GM10266 (cell line): ENCODE data around the gene THSD4.
A peak's percentile ranks its signal among the peaks of the same experiment; 100 is the strongest.

ENCODE experiments used
- DNase-seq: peaks from one replicate; pipeline ENCODE4 v3.0.0; 2012; ENCODE audit errors: extremely low spot score
- TF ChIP-seq, protein P1 (sequence below): IDR thresholded peaks from 2 replicates; pipeline ENCODE4 v1.5.1; 2012; ENCODE audit warnings: mild to moderate bottlenecking, low read depth; ENCODE audit not compliant: control insufficient read depth, insufficient read depth; ENCODE audit errors: missing control alignments

The THSD4 gene

DNA sequence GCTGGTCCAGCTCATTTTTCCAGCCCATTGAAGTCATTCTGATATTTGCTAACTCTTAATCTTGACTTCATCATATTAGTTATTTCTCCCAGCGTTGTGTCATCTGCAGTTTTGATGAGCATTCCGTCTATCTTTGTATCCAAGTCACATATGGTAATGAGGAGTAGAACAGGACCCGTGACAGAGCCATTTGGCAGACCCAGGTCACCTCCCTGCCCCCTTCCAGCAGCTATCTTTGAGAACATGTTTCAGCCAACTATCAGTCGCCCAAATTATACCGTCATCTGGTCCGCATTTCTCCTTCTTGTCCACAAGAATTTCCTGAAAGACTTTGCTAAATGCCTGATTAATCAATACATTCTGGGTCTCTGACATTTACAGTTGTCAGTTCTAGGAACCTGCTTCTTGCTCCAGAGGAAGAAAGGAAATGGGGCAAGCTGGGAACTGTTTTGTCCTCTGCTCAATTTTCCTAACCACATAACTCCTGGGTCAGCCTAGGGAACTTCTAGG lies 347.9 kb downstream of the THSD4 start:
- no peak for DNase-seq
- TF ChIP-seq, protein P1, sequence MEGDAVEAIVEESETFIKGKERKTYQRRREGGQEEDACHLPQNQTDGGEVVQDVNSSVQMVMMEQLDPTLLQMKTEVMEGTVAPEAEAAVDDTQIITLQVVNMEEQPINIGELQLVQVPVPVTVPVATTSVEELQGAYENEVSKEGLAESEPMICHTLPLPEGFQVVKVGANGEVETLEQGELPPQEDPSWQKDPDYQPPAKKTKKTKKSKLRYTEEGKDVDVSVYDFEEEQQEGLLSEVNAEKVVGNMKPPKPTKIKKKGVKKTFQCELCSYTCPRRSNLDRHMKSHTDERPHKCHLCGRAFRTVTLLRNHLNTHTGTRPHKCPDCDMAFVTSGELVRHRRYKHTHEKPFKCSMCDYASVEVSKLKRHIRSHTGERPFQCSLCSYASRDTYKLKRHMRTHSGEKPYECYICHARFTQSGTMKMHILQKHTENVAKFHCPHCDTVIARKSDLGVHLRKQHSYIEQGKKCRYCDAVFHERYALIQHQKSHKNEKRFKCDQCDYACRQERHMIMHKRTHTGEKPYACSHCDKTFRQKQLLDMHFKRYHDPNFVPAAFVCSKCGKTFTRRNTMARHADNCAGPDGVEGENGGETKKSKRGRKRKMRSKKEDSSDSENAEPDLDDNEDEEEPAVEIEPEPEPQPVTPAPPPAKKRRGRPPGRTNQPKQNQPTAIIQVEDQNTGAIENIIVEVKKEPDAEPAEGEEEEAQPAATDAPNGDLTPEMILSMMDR, result no peak

DNA sequence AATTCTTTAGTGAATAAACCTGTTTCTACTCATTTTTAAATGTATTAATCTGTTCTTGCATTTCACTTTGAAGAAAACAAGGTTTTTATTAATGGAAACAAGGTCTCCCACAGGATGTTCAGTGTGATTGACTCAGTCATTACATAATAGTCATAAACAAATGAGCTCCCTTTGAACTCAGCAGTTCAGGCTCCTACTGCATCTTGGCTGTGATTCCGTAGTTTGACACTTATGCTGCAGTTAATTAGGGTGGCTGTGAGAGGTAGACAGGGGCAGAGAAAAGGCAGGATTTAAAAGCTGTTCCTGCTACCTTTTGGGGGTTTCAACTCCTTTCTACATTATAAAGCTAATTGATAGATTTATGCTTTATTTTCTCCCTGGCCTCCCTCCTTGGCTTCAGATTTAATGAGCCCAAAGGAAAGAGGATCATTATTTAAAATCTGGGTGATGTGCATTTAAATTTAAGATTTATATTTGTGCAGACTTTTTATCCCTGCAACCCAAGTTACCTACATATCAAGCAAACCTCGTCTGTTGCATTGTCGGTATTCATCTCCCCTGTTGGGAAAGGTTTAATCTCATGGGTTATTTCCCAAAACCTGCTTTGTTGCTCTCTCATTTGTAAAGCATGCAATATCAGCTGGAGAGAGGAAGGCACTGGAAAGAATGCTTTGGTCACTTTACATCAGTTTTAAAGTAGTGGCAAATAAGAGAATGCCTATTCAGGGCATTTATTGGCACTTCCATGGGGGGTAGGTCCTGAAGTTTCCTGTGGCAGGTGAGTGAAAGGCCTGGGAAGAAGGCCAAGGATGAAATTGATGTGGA lies 350.1 kb downstream of the THSD4 start:
- no peak for DNase-seq

DNA sequence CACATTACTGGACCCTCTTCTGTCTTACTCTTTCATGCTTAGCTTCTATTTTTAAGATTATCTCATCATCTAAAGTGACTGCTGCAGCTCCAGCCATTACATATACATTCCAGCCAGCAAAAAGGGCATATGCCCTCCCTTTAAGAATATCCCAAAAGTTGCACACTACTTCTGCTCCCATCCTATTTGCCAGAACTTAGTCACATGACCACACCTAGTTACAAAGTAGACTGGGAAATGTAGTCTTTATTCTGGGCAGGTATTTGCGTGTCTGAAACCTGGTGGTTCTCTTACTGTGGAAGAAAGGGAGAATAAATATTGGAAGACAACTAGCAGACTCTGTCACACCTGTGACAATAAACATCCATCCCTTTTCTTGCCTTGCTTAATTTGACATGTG lies 353.4 kb downstream of the THSD4 start:
- DNase-seq, result no peak
- TF ChIP-seq, protein P1, result no peak

More for the DNA sequence above, 350.1 kb downstream of the THSD4 start:
- TF ChIP-seq, protein P1, result no peak

DNA sequence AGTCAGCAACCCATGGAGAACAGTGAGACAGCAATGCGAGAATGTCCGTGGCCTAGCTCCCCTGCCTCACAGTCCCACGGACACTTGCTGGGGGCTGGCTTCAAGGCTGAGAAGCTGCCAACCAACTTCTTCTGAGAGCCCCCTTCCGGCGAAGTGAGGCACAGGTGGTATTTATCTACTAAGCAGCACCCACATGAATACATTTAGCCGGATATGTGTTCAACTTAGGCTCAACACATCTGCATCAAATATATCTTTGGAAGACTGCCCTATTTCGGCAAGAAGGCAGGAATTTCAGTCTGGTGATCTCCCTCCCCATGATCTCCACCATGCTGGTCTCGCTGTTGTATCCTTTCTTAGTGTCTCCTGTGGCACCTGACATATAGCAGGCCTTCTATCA lies 354.1 kb downstream of the THSD4 start:
- DNase-seq, result no peak

DNA sequence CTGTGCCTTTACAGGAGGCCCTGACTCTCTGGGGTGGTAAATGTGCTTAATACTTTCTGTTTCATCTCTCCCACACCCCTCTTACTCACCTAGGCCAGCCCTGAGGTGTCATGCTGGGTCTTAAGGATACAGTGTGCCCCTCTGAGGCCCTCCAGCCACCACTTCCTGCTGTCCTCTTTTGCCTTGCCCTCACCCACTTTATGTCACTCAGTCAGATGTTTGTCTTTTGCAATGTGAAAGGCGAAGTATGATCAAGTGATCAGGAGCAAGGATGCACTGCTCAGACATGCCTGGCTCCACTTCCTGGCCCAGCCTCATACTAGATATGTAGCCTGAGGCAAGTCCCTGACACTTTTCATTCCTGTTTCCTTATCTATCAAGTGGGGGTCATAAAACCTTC lies 356.1 kb downstream of the THSD4 start:
- peak; percentile 22 for DNase-seq
- TF ChIP-seq, protein P1, result no peak

More for the DNA sequence above, 354.1 kb downstream of the THSD4 start:
- TF ChIP-seq, protein P1, result no peak

DNA sequence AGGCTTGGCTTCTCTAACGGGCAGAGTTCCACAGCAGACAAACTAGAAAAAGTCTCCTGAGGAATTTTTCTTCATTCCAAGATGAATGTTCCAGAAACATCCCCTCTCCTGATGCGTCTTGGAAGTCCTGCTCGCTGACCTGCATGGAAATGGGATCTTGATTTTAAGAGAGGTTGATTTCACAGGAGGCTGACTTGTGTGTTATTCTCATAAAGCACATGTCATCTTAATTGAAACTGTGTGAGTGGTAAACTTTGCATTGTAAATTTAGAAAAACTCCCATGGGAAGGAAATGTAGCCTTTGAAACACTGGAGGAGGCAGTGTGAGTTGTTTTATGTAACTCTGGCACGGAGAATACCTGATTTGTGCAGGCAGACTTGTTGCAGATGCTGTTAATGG lies 357.3 kb downstream of the THSD4 start:
- TF ChIP-seq, protein P1, result no peak
- DNase-seq, result no peak

DNA sequence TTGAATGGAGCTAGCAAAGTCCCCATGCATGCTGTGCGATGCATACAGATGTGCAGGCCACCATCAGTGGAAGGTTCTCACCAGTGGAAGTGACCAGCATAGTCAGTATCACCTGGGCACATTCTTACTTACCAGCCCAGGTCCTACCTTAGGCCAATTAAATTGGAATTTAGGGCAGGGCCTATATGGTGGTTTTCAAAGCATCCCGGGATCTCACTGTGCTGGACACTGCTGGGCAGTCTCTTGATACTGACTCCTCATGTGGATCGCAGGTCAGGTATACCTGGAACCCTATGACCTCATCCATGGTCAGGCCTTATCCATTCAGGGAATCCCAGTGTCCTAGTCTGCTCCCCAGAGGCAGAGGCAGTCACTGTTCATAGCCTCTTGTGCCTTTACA lies 358.5 kb downstream of the THSD4 start:
- TF ChIP-seq, protein P1, result no peak
- DNase-seq, result no peak
